Osteocyte (in vitro differentiated cells): Measurements from ENCODE around the gene ADAMTSL3. TPM values are rescaled to one million over a fixed set of nuclear protein-coding genes. Genes with fewer than 3 reads are reported as not detected.

Experiments used
- DNase-seq: peaks from one replicate; pipeline ENCODE4 v3.0.0; 2021; ENCODE audit warnings: mixed read lengths; ENCODE audit not compliant: unreplicated experiment; ENCODE audit errors: extremely low spot score
- H3K27ac Mint-ChIP-seq: one replicate; pipeline ENCODE4 v1.8.0; 2021; ENCODE audit warnings: mild to moderate bottlenecking, mixed read lengths; ENCODE audit not compliant: unreplicated experiment
- H3K27me3 Mint-ChIP-seq: one replicate; pipeline ENCODE4 v1.8.0; 2021; ENCODE audit warnings: mixed read lengths; ENCODE audit not compliant: unreplicated experiment
- H3K36me3 Mint-ChIP-seq: one replicate; pipeline ENCODE4 v1.8.0; 2021; ENCODE audit warnings: mixed read lengths; ENCODE audit not compliant: unreplicated experiment
- H3K4me1 Mint-ChIP-seq: one replicate; pipeline ENCODE4 v1.8.0; 2021; ENCODE audit warnings: mixed read lengths; ENCODE audit not compliant: unreplicated experiment
- H3K4me3 Mint-ChIP-seq: one replicate; pipeline ENCODE4 v1.8.0; 2021; ENCODE audit warnings: mild to moderate bottlenecking, moderate library complexity, mixed read lengths; ENCODE audit not compliant: unreplicated experiment
- H3K9me3 Mint-ChIP-seq: one replicate; pipeline ENCODE4 v1.8.0; 2021; ENCODE audit warnings: mixed read lengths; ENCODE audit not compliant: unreplicated experiment
- total RNA-seq: library from RNA; stranded (reverse); gene quantifications from 2 replicates; pipeline ENCODE4 v1.2.1, GENCODE V29; 2021
- TF ChIP-seq, protein P1 (sequence below): fragments of 200-600 bp; sonication (generic); IDR thresholded peaks from 2 replicates; pipeline ENCODE4 v1.5.0; 2021; ENCODE audit warnings: antibody characterized with exemption, mild to moderate bottlenecking, moderate library complexity

The ADAMTSL3 gene
- total RNA-seq, 1 donor from 2014 or later, result not detected

DNA sequence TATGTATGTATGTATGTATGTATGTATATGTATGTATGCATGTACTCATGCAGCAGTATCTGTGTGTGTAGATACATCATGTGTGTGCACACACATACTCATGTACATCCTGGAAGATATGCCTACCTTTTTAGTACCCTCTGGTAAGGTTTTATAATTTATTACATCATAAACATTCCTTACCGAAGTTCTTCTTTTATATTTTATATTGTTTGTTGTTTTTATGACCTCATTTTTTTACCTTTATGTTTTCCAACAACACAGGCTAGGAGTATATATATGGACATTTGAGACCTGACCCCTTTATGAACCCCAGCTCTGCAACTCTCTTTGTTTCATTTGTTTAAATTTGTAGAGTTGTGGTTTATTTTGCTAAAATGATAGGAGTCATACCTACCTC lies 263.5 kb downstream of the ADAMTSL3 start:
- TF ChIP-seq, protein P1, sequence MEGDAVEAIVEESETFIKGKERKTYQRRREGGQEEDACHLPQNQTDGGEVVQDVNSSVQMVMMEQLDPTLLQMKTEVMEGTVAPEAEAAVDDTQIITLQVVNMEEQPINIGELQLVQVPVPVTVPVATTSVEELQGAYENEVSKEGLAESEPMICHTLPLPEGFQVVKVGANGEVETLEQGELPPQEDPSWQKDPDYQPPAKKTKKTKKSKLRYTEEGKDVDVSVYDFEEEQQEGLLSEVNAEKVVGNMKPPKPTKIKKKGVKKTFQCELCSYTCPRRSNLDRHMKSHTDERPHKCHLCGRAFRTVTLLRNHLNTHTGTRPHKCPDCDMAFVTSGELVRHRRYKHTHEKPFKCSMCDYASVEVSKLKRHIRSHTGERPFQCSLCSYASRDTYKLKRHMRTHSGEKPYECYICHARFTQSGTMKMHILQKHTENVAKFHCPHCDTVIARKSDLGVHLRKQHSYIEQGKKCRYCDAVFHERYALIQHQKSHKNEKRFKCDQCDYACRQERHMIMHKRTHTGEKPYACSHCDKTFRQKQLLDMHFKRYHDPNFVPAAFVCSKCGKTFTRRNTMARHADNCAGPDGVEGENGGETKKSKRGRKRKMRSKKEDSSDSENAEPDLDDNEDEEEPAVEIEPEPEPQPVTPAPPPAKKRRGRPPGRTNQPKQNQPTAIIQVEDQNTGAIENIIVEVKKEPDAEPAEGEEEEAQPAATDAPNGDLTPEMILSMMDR, result no peak
- Mint-ChIP-seq H3K9me3 (no peaks in the 10 kb centered on the region), H3K27me3 (no peaks in the 10 kb centered on the region), H3K4me1 (no peaks in the 10 kb centered on the region), H3K36me3 (no peaks in the 10 kb centered on the region), H3K4me3 (no peak overlapping the region), H3K27ac (no peak overlapping the region)
- DNase-seq, result no peak

DNA sequence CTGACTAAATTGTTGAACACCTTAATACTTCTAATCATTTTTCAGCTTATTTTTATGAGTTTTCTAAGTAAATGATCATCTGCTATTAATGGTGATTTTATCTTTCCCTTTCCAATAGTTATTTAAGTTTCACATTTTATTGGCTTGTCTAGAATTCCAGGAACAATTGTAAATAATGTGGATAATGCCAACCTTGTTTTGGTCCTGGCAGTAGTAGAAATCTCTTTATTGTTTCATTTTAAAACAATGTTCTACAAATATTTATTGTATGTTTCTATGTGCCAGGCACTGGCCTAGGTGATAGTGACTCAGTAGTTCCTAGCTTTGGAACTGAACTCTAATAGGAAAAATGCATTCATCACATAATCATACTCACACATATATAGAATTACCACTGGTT lies 264.1 kb downstream of the ADAMTSL3 start:
- no peak for DNase-seq
- no peak overlapping the region for H3K27ac Mint-ChIP-seq
- H3K4me3 Mint-ChIP-seq, result no peak overlapping the region
- H3K4me1 Mint-ChIP-seq, result no peaks in the 10 kb centered on the region
- no peaks in the 10 kb centered on the region for H3K27me3 Mint-ChIP-seq
- H3K36me3 Mint-ChIP-seq, result no peaks in the 10 kb centered on the region
- TF ChIP-seq, protein P1, result no peak
- H3K9me3 Mint-ChIP-seq, result no peaks in the 10 kb centered on the region

- TF ChIP-seq, protein P1, result no peak
- no peak overlapping the region for H3K4me3 Mint-ChIP-seq
- H3K9me3 Mint-ChIP-seq, result no peaks in the 10 kb centered on the region
- H3K27ac Mint-ChIP-seq, result no peak overlapping the region
- H3K27me3 Mint-ChIP-seq, result no peaks in the 10 kb centered on the region
- H3K36me3 Mint-ChIP-seq, result no peaks in the 10 kb centered on the region
- no peak for DNase-seq
- no peaks in the 10 kb centered on the region for H3K4me1 Mint-ChIP-seq
Observed at GRCh38 chr15:83919319-83919830, 265.5 kb downstream of the ADAMTSL3 start.

DNA sequence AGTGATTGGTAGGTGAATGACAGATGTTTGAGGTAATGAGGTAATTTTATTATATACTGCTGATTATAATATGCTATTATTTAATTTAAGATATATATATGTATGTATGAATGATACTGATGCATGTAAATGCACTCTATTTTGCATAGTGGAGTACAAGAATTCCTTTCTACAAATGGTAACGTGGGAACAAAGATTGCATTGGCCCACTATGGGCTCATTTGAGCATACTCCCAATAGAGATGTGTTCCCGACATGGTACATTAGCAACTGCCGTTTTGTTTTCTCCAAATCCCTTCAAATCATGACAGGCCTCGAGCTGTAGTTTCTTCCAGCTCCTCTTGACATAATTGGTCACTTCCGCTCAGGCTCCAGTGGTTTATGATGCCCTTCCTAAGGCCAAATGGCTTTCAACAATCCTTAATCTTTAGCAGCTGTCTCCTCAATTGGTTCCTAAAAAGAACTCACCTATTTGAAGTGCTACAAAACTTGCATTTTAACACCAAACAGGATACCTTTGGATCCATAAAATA lies 266.1 kb downstream of the ADAMTSL3 start:
- no peaks in the 10 kb centered on the region for H3K4me1 Mint-ChIP-seq
- DNase-seq, result no peak
- H3K27me3 Mint-ChIP-seq, result no peaks in the 10 kb centered on the region
- no peaks in the 10 kb centered on the region for H3K9me3 Mint-ChIP-seq
- H3K27ac Mint-ChIP-seq, result no peak overlapping the region
- H3K4me3 Mint-ChIP-seq, result no peak overlapping the region
- H3K36me3 Mint-ChIP-seq, result no peaks in the 10 kb centered on the region
- TF ChIP-seq, protein P1, result no peak

DNA sequence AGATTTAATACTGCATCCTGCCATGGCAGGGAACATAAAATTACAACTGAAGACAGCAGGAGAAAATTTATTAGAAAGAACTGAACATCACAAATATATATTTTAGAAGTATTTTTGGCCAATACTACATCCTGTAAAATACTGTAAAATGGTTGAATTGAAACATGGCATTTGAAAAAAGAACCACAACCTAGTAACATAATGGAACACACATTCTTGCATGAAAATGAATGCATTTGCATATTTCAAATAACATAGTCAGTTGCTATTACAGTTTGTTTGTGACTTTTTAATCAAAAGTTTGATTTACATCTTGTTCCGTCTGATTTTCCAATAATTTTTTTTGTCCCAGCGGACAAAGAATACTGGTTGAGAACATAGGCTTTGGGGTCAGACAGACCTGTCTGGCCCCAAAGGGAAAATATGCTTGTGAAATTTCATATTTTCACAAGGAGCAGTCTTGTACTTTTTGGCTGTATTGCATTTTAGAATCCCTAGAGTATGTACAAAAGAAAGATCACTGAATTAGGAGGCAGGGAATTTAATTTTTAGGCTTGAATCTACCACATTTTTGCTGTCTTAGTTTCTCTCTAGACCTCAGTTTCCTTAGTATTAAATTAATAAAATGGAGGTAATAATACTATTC lies 268.8 kb downstream of the ADAMTSL3 start:
- TF ChIP-seq, protein P1, result no peak

More for the DNA sequence above, 268.8 kb downstream of the ADAMTSL3 start:
- DNase-seq, result no peak
- no peaks in the 10 kb centered on the region for H3K9me3 Mint-ChIP-seq
- H3K4me1 Mint-ChIP-seq, result no peaks in the 10 kb centered on the region
- no peaks in the 10 kb centered on the region for H3K27me3 Mint-ChIP-seq
- no peak overlapping the region for H3K27ac Mint-ChIP-seq
- H3K36me3 Mint-ChIP-seq, result no peaks in the 10 kb centered on the region
- H3K4me3 Mint-ChIP-seq, result no peak overlapping the region
